PFSK-1 (cell line): ENCODE results near the gene KAT5.

ENCODE experiments used
- POLR2AphosphoS5 ChIP-seq: IDR thresholded peaks from 2 replicates; pipeline ENCODE4 v1.6.1; 2012; ENCODE audit warnings: low read depth, mild to moderate bottlenecking, control low read depth, low read length, moderate library complexity
- REST ChIP-seq, 2 experiments: IDR thresholded peaks; 2 replicates each; pipeline versions ENCODE4 v1.6.1 to v1.8.0; 2011 to 2012; ENCODE audit warnings: low read depth in 2 of 2, low read length in 2 of 2, control low read depth in 1 of 2, inconsistent platforms in 1 of 2, mild to moderate bottlenecking in 1 of 2, moderate library complexity in 1 of 2; ENCODE audit not compliant: insufficient read depth in 1 of 2

GRCh38 chr11:65744026-65744698, 32.1 kb downstream of the KAT5 start:
- no peak for TF ChIP-seq POLR2AphosphoS5
- TF ChIP-seq REST (IDR thresholded peaks at IDR 0.05; ENCODE audit: insufficient read depth in 1 of 2, low read depth in 2 of 2, low read length in 2 of 2): no peak
